GM06990 (cell line): ENCODE data around the gene PLCG2.

Experiments used
- DNase-seq: peaks from one replicate; pipeline ENCODE4 v3.0.0-alpha.2; 2011; ENCODE audit not compliant: insufficient read length; ENCODE audit errors: extremely low read depth
- H3K27me3 ChIP-seq: replicated peaks from 2 replicates; pipeline ENCODE4 v1.6.0; 2011; ENCODE audit warnings: low read length; ENCODE audit not compliant: control insufficient read depth, insufficient read depth
- H3K36me3 ChIP-seq: 2 replicates; pipeline ENCODE4 v1.5.1; 2011; ENCODE audit warnings: low read length; ENCODE audit not compliant: control insufficient read depth, insufficient read depth
- H3K4me3 ChIP-seq: replicated peaks from 2 replicates; pipeline ENCODE4 v1.5.1; 2011; ENCODE audit warnings: low read depth, mild to moderate bottlenecking, control low read depth, low read length
- CTCF ChIP-seq: IDR thresholded peaks from 2 replicates; pipeline ENCODE4 v1.5.1; 2011; ENCODE audit warnings: low read length, control low read depth, mild to moderate bottlenecking, inconsistent platforms; ENCODE audit not compliant: insufficient read depth, poor library complexity, severe bottlenecking

PLCG2 gene

DNA sequence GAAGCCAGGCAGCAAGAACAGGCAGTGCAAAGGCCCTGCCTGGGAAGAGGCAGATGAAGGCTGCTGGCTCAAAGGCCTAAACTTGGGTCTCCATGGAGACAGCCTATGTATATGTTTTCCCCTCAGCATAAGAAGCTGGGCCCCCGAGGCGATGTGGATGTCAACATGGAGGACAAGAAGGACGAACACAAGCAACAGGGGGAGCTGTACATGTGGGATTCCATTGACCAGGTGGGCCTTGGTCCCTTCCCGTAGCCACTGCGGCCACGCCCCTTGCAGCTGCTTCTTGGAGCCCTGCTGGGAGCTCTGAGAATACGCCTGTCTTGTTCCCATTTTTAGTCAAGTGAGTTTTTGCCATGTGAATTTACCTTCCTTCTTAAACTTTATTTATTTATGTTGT lies 126.2 kb downstream of the PLCG2 start:
- H3K4me3 ChIP-seq = no peak overlapping the region
- no peak for DNase-seq
- TF ChIP-seq CTCF = no peak
- no peaks in the 10 kb centered on the region for H3K27me3 ChIP-seq
- H3K36me3 ChIP-seq = peaks cover 64% of the 10 kb centered on the region

DNA sequence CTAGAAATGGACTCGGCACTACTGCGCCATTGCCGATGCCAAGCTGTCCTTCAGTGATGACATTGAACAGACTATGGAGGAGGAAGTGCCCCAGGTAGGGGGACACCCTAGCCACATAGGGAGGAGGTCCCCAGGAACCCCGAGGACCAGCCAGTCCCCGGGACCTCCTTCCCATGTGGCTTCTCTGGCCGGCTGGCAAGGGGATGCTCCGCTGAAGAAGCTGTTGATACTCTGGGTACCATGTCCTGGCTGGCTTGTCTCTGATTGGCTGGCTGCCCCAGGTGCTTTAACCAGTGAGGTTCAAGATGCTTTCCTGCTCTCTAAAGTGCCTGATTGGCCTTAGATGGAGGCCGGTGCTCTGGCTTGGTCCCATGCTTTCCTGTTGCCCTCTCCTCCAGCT lies 128.6 kb downstream of the PLCG2 start:
- no peaks in the 10 kb centered on the region for H3K27me3 ChIP-seq
- no peak for TF ChIP-seq CTCF
- DNase-seq = no peak
- no peak overlapping the region for H3K4me3 ChIP-seq
- H3K36me3 ChIP-seq = peaks cover 57% of the 10 kb centered on the region

DNA sequence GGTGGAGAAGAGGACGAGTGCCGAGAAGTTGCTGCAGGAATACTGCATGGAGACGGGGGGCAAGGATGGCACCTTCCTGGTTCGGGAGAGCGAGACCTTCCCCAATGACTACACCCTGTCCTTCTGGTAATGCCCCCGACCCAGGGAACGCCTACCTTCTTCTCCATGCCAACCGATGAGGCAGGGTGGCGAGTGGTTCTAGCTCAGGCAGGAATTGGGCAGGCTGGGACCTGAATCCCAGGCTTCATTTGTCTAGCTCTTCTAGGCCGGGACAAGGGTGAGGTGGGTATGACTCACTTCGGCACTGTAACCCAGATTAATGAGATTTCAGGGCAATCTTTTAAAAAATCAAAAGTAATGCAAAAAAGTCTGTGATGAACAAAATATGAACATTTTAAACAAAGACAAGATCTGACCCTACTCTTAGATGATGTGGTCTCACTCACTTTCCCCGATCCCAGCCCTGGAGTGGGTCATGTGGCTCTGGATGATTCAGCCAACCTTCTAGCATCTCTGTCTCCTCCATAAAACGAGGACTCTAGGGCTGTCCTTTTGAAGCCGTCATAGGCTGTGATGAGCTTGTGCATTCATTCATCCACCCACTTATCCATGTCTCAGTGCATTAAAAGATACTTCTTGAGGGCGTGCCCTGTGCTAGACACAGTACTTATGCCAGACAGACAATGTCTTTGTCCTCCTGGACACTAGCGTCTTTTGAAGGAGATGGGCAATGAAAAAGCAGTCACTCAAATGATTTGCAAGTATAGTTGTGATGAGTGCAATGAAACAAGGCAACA lies 129.6 kb downstream of the PLCG2 start:
- Histone ChIP-seq H3K4me3 (no peak overlapping the region), H3K27me3 (no peaks in the 10 kb centered on the region), H3K36me3 (peaks cover 59% of the 10 kb centered on the region)
- DNase-seq = no peak
- no peak for TF ChIP-seq CTCF

- H3K4me3 ChIP-seq = no peak overlapping the region
- TF ChIP-seq CTCF = no peak
- no peak for DNase-seq
- peaks cover 60% of the 10 kb centered on the region for H3K36me3 ChIP-seq
- no peaks in the 10 kb centered on the region for H3K27me3 ChIP-seq
These were observed 131.3 kb downstream of the PLCG2 start for GRCh38 chr16:81910366-81910885.

GRCh38 chr16:81912395-81912794 lies 133.3 kb downstream of the PLCG2 start:
- no peaks in the 10 kb centered on the region for H3K27me3 ChIP-seq

More at GRCh38 chr16:81912395-81912794, 133.3 kb downstream of the PLCG2 start:
- Histone ChIP-seq H3K36me3 (peaks cover 57% of the 10 kb centered on the region), H3K4me3 (no peak overlapping the region)
- no peak for TF ChIP-seq CTCF
- DNase-seq = no peak
